GM18907 (cell line): ENCODE data around the gene HPCA.

Source experiments
- ATAC-seq: cut with Tn5 transposase; IDR thresholded peaks from one replicate; pipeline ENCODE4 v1.9.1; 2021; ENCODE audit warnings: mild to moderate bottlenecking, moderate library complexity; ENCODE audit not compliant: unreplicated experiment

HPCA gene

GRCh38 chr1:32886004-32886827, at the start of gene HPCA:
Gene HPCA, plus strand, starts transcription at chr1:32886491. Its CDS starts 2,408 bp downstream, at chr1:32888899.
- no peak for ATAC-seq

- ATAC-seq, result no peak
Measured at GRCh38 chr1:32848354-32849063, 37.8 kb upstream of the HPCA start.

- ATAC-seq, result no peak
Measured at GRCh38 chr1:32855861-32856617, 30.3 kb upstream of the HPCA start.

GRCh38 chr1:32858136-32858535, 28.2 kb upstream of the HPCA start:
- no peak for ATAC-seq

GRCh38 chr1:32858791-32859190, 27.5 kb upstream of the HPCA start:
- no peak for ATAC-seq

- no peak for ATAC-seq
Measured at GRCh38 chr1:32859915-32860314, 26.4 kb upstream of the HPCA start.

- no peak for ATAC-seq
Measured at GRCh38 chr1:32860566-32860965, 25.7 kb upstream of the HPCA start.

- ATAC-seq, result no peak
Measured at GRCh38 chr1:32861904-32862695, 24.2 kb upstream of the HPCA start.

GRCh38 chr1:32863218-32863880, 22.9 kb upstream of the HPCA start:
- ATAC-seq, result no peak

- no peak for ATAC-seq
Measured at GRCh38 chr1:32863881-32864245, 22.4 kb upstream of the HPCA start.

- ATAC-seq, result no peak
Measured at GRCh38 chr1:32864375-32865019, 21.8 kb upstream of the HPCA start.

GRCh38 chr1:32865639-32866405, 20.5 kb upstream of the HPCA start:
- ATAC-seq, result no peak

- no peak for ATAC-seq
Measured at GRCh38 chr1:32867151-32867550, 19.1 kb upstream of the HPCA start.

- ATAC-seq, result no peak
Measured at GRCh38 chr1:32867671-32868070, 18.6 kb upstream of the HPCA start.

- ATAC-seq, result no peak
Measured at GRCh38 chr1:32868085-32868484, 18.2 kb upstream of the HPCA start.

- no peak for ATAC-seq
Measured at GRCh38 chr1:32868806-32869455, 17.4 kb upstream of the HPCA start.

- ATAC-seq, result no peak
Measured at GRCh38 chr1:32869923-32870614, 16.2 kb upstream of the HPCA start.
